CD4-positive, alpha-beta T cell (primary cell): Measurements from ENCODE around the gene HELZ. TPM values are rescaled to one million over a fixed set of nuclear protein-coding genes. Genes with fewer than 3 reads are reported as not detected.

Experiments used
- ATAC-seq: fragments of 200-7000 bp; cut with Tn5 transposase; one replicate; pipeline ENCODE4 v1.10.0; 2022; ENCODE audit warnings: mild to moderate bottlenecking; ENCODE audit not compliant: poor library complexity
- CTCF ChIA-PET: fragments of 350-600 bp; sonication (Branson Sonifier 250); formaldehyde crosslinking; loops from one replicate; lab custom pipeline; 2021; ENCODE audit warnings: antibody characterized with exemption, inconsistent platforms; lab: Charles Lee
- POLR2A ChIA-PET: fragments of 350-600 bp; sonication (Branson Sonifier 250); formaldehyde crosslinking; loops from one replicate; lab custom pipeline; 2021; ENCODE audit warnings: antibody characterized with exemption, inconsistent platforms; lab: Charles Lee
- DNase-seq, 14 experiments: peaks; one replicate each; pipeline ENCODE4 v3.0.0-alpha.2; 2013 to 2020; ENCODE audit warnings: mixed read lengths in 2 of 14
- H3K27ac ChIP-seq, 2 donors: one replicate each; pipeline versions ENCODE4 v1.5.1 to v1.7.0; 2013; ENCODE audit warnings: low read length in 2 of 2, low read depth in 1 of 2, mild to moderate bottlenecking in 1 of 2
- H3K27me3 ChIP-seq, 2 experiments: 1 replicate in 1 of 2; 2 replicates in 1 of 2; pipeline versions ENCODE4 v1.6.1 to v1.7.0; 2013; ENCODE audit warnings: low read length in 2 of 2, control low read depth in 1 of 2, mild to moderate bottlenecking in 1 of 2, moderate library complexity in 1 of 2; ENCODE audit not compliant: insufficient read depth in 2 of 2, control insufficient read depth in 1 of 2
- H3K36me3 ChIP-seq: one replicate; pipeline ENCODE4 v1.6.1; 2013; ENCODE audit warnings: low read length, control low read depth; ENCODE audit not compliant: insufficient read depth
- H3K4me1 ChIP-seq: one replicate; pipeline ENCODE4 v1.6.1; 2013; ENCODE audit warnings: low read length, control low read depth; ENCODE audit not compliant: insufficient read depth
- H3K4me3 ChIP-seq: one replicate; pipeline ENCODE4 v1.5.1; 2013; ENCODE audit warnings: mild to moderate bottlenecking, low read length, moderate library complexity
- H3K9me3 ChIP-seq, 2 experiments: 1 replicate in 1 of 2; 2 replicates in 1 of 2; pipeline versions ENCODE4 v1.6.1 to v1.7.0; 2013; ENCODE audit warnings: low read length in 2 of 2, mild to moderate bottlenecking in 2 of 2, control low read depth in 1 of 2, moderate library complexity in 1 of 2; ENCODE audit not compliant: control insufficient read depth in 1 of 2, insufficient read depth in 1 of 2
- H3K27ac Mint-ChIP-seq: one replicate; pipeline ENCODE4 v1.8.0; 2020; ENCODE audit warnings: mixed read lengths
- H3K27me3 Mint-ChIP-seq: one replicate; pipeline ENCODE4 v1.8.0; 2021; ENCODE audit warnings: mixed read lengths
- H3K36me3 Mint-ChIP-seq: one replicate; pipeline ENCODE4 v1.8.0; 2021; ENCODE audit warnings: low read depth, mixed read lengths
- H3K4me1 Mint-ChIP-seq: one replicate; pipeline ENCODE4 v1.8.0; 2021; ENCODE audit warnings: low read depth, mixed read lengths
- H3K4me3 Mint-ChIP-seq: one replicate; pipeline ENCODE4 v1.8.0; 2020; ENCODE audit warnings: mild to moderate bottlenecking, mixed read lengths
- H3K9me3 Mint-ChIP-seq: one replicate; pipeline ENCODE4 v1.8.0; 2020; ENCODE audit warnings: mixed read lengths
- intact Hi-C, 2 experiments: fragments of 100-400 bp; cut with DNase I in 1 of 2; cut with micrococcal nuclease in 1 of 2; formaldehyde crosslinking; loops; one replicate each; pipeline versions ENCODE4 v1.15.1 to v1.9.0; 2023 to 2025; cut with DNase I, micrococcal nuclease
- total RNA-seq, 174 experiments: library from RNA in 2 of 174; stranded (reverse) in 2 of 174; gene quantifications; one replicate each; pipeline ENCODE4 v1.2.3 and lab custom pipeline; 2021 to 2026
- TF ChIP-seq, protein P1 (sequence below): fragments of 200-600 bp; IDR thresholded peaks from one replicate; pipeline ENCODE4 v1.8.0; 2022; ENCODE audit warnings: antibody characterized with exemption, mild to moderate bottlenecking

Gene HELZ
- total RNA-seq, 2 experiments from 2014 or later: 94.8 to 107 TPM

- peaks cover 49% of the 10 kb centered on the region for H3K36me3 ChIP-seq
- no peak overlapping the region for H3K4me3 ChIP-seq
- Mint-ChIP-seq H3K27me3 (no peaks in the 10 kb centered on the region), H3K9me3 (peaks cover 3% of the 10 kb centered on the region), H3K36me3 (peaks cover 81% of the 10 kb centered on the region), H3K4me1 (peaks cover 4% of the 10 kb centered on the region), H3K27ac (no peak overlapping the region), H3K4me3 (no peak overlapping the region)
- no peaks in the 10 kb centered on the region for H3K9me3 ChIP-seq
- no peak for ATAC-seq
- H3K27ac ChIP-seq: no peak overlapping the region
- H3K4me1 ChIP-seq: no peaks in the 10 kb centered on the region
- POLR2A ChIA-PET: no interaction called here
- intact Hi-C loops: no loop called here
- DNase-seq: no peak
- CTCF ChIA-PET: no interaction called here
- no peaks in the 10 kb centered on the region for H3K27me3 ChIP-seq
- TF ChIP-seq, protein P1, sequence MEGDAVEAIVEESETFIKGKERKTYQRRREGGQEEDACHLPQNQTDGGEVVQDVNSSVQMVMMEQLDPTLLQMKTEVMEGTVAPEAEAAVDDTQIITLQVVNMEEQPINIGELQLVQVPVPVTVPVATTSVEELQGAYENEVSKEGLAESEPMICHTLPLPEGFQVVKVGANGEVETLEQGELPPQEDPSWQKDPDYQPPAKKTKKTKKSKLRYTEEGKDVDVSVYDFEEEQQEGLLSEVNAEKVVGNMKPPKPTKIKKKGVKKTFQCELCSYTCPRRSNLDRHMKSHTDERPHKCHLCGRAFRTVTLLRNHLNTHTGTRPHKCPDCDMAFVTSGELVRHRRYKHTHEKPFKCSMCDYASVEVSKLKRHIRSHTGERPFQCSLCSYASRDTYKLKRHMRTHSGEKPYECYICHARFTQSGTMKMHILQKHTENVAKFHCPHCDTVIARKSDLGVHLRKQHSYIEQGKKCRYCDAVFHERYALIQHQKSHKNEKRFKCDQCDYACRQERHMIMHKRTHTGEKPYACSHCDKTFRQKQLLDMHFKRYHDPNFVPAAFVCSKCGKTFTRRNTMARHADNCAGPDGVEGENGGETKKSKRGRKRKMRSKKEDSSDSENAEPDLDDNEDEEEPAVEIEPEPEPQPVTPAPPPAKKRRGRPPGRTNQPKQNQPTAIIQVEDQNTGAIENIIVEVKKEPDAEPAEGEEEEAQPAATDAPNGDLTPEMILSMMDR: no peak
Measured at GRCh38 chr17:67157732-67158639, 87.0 kb downstream of the HELZ start.

- intact Hi-C loops: no loop called here
- Histone ChIP-seq H3K27me3 (no peaks in the 10 kb centered on the region), H3K4me1 (no peaks in the 10 kb centered on the region), H3K9me3 (no peaks in the 10 kb centered on the region), H3K27ac (no peak overlapping the region), H3K4me3 (no peak overlapping the region), H3K36me3 (peaks cover 49% of the 10 kb centered on the region)
- peaks cover 4% of the 10 kb centered on the region for H3K4me1 Mint-ChIP-seq
- H3K4me3 Mint-ChIP-seq: no peak overlapping the region
- TF ChIP-seq, protein P1: no peak
- H3K9me3 Mint-ChIP-seq: peaks cover 3% of the 10 kb centered on the region
- no peaks in the 10 kb centered on the region for H3K27me3 Mint-ChIP-seq
- ChIA-PET CTCF (no interaction called here), POLR2A (no interaction called here)
- peaks cover 81% of the 10 kb centered on the region for H3K36me3 Mint-ChIP-seq
- DNase-seq: no peak
- ATAC-seq: no peak
- H3K27ac Mint-ChIP-seq: no peak overlapping the region
Measured at GRCh38 chr17:67156269-67157199, 88.5 kb downstream of the HELZ start.

DNA sequence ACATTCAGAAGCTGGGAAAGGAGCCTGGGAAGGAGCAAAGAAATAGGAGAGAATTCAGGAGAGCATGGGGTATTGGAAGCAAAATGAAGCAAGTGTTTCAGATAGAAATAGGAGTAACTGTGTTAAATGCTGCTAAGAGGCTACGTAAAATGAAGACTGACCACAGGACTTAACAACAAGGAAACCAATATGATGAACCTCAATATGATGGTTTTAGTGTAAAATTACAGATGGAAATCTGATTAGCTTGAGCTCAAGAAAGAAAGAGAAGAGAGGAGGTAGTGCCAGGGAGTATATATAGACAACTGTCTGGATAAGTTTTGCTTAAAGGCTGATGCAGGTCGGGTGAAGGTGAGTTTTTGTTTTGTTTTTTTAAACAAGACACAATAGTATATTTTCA lies 92.2 kb downstream of the HELZ start:
- H3K27me3 Mint-ChIP-seq: no peaks in the 10 kb centered on the region
- TF ChIP-seq, protein P1: no peak
- Histone ChIP-seq H3K9me3 (no peaks in the 10 kb centered on the region), H3K27me3 (no peaks in the 10 kb centered on the region), H3K4me1 (no peaks in the 10 kb centered on the region), H3K27ac (no peak overlapping the region), H3K36me3 (peaks cover 59% of the 10 kb centered on the region), H3K4me3 (no peak overlapping the region)
- ATAC-seq (no peak), DNase-seq (no peak)
- H3K9me3 Mint-ChIP-seq: peaks cover 2% of the 10 kb centered on the region
- no peak overlapping the region for H3K4me3 Mint-ChIP-seq
- CTCF ChIA-PET: no interaction called here
- peaks cover 4% of the 10 kb centered on the region for H3K4me1 Mint-ChIP-seq
- intact Hi-C loops: no loop called here
- H3K27ac Mint-ChIP-seq: no peak overlapping the region
- POLR2A ChIA-PET: interaction anchor here (0.6 kb wide), 1 partner anchor 13 kb away, joined by 3 read pairs; no protein-coding TSS in a partner anchor
- H3K36me3 Mint-ChIP-seq: peaks cover 83% of the 10 kb centered on the region
